Measurements from ENCODE around the gene HEYL.

HEYL gene

DNA sequence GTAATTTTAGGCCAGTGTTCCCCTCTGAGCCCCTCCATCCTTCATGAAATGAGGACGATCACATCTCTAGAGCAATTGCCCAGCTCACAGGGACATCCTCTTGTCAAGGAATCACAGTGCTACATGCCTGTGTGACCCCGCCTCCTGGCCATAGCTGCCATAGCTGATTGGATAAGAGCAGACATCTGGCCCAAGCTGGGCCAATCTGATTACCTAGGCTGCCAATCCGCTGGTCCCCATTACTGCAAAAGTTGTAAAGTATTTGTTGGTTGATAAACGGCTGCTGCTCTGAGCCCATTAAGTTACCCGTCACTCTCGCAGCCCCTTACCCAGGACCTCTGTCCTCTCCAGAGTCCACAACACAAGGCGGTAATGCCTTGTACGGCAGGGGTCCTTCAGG, 24.1 kb upstream of the HEYL start:
- no peak for DNase-seq

DNA sequence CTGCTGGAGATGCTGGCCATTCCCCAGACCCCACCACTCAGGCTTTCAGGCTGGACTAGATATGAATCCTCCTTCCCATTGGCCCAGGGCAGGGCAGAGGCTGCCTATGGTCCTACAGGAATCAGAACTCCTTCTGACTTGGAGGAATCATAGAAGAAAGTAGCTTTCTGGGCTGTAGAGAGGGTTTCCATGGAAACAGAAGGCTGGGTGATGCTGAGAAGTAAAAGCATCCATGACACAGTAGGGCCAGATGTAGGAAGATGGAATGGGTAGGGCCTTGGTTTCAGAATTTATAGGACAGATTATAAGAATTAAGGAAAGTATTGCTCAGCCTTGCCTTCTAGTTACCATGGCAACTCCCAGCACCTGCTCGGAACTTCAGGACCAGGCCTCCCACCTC, 23.4 kb upstream of the HEYL start:
- no peak for DNase-seq

DNA sequence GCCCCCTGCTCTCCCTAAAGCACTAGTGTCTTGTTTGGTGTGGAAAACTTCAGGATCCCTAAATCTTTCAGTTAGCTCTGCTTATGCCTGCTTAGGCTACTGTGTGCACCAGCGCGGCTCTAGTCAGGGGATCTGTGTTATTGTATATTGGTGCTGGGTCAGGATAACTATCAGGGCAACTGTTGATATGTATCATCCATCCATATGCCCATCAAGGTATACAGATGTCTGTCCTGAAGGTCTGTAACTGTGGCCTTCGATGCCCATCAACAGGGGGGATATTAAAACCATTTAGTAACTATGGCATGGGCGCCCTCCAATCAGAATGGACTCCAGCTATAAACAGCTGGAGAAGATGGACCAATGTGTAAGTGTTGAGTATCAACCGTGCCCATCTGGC, 20.1 kb upstream of the HEYL start:
- no peak for DNase-seq

DNA sequence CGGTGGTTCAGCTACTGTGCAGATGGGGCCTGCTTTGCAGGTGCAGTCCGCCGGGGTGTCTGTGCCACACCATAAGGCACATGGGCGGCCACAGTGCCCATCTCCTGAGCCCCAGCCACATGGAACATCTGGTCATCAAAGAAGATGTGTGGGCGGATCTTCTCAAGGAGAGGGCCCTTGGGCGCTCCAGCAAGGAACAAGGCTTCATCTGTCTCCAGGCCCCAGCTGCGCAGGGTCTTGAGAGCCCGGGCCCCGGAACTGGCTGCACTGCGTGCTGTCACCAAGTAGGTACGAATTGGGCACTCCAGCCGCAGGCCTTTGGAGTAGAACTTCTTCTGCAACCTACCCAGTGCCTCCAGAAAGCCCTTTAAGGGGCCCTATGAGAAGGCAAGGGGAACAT, 19.7 kb upstream of the HEYL start:
- DNase-seq, result no peak

DNA sequence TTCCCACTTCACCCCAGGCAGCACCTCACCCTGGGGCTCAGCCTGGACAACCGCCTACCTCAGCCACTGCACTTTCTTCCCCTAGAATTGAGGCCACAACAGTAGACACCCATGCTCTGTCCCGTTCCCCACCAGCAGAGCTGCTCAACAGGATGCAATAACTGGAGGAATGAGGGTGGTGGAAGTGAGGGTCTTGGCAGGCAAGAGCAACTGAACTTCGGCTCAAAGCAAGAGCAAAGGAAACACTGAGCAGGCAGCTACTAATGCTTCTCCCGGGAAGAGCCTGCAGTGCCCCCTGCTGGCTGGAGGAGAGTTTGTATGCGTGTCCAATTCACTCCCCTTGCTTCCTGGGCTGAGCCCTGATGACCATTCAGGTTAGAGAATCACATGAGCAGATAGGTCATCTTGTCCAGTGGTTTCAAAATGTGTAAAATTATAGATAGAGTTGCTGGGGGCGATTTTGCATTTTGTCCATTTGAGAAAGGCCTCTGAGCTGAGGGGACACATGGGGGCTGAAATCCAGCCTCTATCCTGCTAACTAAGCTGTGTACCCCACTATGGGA, 18.6 kb upstream of the HEYL start:
- peak; percentile 82 for DNase-seq

DNA sequence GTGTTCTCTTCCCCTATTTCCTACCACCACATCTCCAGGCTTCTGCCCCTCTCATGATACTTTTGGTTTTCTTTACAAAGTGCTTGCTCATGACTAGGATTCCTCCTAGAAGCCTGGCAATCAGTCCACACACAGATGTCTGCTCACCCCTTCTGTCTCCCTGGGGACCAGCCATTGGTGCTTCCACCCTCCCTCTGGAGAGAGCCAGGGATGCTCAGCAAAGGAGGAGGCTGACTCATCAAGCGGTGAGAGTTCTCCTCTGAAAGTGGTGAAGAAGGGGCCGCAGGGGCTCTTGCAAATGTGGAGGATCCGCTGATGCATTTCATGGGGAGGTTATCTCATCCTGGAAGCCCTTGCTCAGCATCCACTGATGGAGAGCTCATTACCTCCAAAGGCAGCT, 18.0 kb upstream of the HEYL start:
- DNase-seq, result no peak

DNA sequence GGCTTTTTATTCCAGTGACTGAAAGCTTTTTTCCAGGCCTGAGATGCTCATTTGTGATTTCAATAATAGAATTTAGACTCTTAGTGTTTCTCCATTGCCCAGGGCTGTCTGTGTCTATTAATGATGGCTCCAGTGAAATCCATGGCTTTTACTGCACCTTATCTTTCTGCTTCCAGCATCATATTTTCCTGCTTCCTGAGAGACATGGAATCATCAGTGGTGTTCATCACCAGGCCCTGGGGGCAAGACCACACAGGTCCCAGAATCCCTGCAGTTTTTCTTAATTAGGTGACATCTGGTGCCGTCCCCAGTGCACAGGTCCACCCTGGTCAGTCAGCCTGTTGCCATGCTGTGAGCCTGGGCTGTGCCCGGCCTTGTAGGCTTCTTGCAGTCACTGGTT, 16.9 kb upstream of the HEYL start:
- no peak for DNase-seq

DNA sequence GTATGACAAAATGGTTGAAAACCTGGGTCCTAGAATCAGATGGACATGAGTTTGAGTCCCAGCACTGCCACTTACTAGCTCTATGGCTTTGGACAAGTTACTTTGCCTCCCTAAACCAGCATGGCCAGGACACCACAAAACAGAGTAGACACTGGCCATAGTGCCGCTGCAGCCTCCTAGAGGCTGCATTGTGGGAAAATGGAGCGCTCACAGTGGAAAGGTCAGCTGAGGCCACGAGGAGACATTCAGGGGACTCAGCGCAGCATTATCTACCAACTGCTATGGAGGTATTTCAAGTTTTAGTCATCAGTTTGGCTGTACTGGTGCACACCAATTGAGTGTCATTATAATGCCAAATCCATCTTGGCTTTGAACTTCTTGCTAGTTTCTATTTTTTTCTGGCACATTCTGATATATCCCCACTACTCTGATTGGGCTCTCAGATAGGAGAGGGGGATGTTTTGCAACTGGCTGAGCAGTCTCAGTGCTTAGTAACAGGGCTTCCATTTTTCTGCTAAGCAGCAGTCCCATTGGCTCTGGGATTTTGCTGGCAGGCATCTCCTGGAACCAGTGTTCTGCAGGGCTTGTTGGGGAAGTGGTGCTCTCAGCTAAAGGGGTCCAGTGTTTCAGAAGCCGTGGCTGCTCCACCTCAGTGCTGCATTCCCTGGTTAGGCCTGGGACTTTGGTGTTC, 16.3 kb upstream of the HEYL start:
- no peak for DNase-seq

DNA sequence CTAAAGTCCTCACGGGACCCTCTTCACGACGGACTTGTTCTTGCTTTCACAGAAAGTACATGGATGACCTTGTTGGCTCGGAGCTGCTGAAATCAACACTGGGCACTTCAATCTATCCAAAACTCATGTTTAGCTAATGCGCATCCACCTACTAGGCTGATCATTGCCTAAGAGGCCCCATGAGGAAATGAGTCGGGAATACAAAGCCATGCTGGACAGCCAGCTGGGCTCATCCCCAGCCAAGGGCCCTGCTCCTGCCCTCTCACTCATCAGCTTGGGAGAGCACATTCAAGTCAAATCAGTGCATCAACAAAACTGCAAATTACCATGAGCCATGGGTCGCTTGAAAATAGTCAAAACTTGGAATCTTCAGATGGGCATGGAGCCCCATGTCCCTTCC, 14.8 kb upstream of the HEYL start:
- DNase-seq, result no peak

DNA sequence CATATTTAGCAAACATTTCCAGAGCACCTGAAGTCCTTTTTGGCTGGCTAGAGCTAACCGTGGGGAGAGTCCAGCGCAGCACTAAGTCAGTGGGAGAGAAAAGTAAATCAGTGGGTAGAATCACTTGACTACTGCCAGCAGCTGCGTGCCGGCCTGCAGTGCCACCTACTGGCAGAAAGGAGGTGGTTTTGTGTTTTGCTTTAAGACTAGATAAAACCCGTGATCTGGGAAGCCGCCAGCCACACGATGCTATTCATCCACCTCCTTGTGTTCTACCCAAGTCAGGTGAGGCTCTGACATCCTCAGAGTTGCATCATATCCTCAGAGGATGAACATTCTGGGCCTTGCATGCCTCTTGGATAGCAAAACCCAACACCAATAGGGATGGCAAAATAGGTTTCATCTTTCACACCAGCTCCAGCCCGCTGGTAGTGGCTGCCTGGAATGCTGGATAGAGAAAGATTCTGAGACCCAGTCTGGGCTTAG, 14.1 kb upstream of the HEYL start:
- DNase-seq, result peak; percentile 86

DNA sequence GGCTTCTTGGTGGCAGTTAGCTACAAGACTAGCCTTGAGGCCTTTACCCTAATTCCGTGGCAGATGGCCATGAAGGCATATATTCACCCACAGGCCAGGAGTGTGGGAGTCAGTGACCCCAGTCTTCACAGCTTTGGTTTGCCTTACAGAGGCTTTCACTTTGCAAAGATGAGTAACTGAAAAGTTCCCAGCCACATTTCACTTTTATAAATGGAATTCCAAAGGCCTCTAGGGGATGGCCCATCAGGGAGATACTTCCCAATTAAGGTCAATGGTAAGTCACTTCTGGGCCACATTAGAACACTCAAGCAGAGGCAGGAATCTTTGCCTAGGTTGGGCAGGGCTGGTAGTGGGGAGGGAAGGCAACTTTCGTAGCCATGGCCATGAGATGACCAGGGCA, 13.1 kb upstream of the HEYL start:
- no peak for DNase-seq

DNA sequence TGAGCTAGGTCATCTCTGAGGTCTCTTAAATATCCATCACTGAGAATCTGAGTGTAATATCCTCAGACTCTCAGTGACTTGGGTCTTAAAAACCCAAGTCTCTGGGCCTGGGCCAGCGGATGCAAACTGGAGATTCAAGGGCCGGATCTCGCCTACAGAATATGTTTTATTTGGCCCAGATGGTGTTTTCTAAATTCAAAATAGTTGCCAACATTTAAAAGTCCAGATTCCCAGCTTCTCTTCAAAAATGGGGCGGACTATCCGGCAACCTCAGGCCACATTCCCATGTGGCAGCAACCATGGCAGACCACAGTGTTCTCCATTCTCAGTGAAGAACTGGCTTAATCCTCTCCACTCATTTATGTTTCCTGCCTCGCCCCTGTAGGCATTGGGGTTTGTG, 12.7 kb upstream of the HEYL start:
- DNase-seq, result no peak

DNA sequence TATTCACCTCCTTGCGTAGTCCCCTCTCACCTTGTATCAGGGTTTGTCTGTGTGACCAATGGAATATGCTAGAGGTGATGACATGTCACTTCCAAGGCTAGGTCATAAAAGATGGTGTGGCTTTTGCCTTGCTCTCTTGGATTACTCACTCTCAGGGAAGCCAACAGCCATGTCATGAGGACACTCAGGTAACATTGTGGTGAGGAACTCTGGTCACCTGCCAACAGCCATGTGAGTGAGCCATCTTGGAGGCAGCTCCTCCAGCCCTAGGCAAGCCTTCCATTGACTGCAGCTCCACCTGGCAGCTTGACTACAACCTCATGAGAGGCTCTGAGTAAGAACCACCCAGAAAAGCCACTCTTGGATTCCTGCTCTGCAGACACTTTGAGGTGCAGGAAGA, 11.0 kb upstream of the HEYL start:
- no peak for DNase-seq

DNA sequence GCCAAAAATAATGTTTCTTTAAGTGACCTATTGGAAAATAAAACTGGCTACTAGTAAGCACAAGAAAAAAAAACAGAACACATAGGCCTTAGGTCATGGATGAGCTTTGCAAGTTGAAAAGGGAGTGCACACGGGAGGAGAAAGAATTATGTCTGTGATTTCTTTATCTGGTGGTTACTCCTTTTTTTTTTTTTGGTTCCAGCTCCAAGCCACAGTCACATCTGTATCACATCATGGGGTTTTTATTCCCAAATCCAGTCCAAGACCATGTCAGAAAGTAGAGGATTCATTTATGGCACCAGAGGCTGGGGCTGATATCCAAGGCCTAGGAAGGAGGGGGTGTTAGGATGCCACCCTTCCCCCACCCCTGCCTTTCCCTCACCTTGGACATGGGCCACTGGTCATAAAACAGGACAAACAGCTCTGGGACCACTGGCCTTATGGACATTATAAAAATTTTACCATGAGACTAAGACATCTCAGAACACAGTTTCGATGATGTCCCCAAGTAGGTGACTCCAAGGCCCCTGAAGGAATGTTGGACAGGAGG, 10.3 kb upstream of the HEYL start:
- no peak for DNase-seq

DNA sequence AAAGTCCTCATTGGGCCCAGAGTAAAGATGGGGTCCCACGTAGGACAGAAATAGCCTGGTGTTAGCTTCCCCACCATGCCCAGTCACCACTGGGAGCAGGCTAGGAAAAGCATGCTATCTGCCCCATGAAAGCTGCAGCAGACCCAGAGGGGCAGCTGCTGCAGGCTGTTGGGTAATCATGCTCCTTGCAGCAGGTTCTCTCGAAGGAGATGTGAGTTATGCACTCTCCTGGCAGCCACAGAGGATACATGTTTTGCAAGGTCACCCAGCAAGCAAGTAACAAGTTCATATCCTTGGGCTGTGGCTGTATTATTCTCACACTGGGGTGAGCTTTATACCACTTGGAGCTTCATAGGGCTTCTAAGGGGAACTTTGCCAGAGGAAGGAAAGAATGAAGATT, 9.1 kb upstream of the HEYL start:
- no peak for DNase-seq

DNA sequence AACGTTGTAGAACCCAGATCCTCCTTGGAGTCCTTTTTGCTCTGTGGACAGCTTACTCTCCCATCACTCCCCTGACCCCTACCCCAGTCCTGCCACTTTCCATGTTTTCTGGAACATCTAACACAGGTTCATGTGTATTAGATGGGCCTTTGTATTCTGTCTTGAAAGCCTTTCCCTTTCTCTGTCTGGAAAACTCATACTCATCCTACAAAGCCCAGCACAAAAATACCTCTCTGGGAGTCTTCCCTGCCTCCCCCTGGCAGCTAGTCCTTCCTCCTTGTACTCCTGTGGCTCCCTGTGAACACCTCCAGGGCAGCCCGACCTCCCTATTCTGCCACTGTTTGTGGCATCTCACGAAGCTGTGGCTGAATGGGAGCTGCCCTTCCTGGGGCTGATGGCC, 7.8 kb upstream of the HEYL start:
- no peak for DNase-seq

DNA sequence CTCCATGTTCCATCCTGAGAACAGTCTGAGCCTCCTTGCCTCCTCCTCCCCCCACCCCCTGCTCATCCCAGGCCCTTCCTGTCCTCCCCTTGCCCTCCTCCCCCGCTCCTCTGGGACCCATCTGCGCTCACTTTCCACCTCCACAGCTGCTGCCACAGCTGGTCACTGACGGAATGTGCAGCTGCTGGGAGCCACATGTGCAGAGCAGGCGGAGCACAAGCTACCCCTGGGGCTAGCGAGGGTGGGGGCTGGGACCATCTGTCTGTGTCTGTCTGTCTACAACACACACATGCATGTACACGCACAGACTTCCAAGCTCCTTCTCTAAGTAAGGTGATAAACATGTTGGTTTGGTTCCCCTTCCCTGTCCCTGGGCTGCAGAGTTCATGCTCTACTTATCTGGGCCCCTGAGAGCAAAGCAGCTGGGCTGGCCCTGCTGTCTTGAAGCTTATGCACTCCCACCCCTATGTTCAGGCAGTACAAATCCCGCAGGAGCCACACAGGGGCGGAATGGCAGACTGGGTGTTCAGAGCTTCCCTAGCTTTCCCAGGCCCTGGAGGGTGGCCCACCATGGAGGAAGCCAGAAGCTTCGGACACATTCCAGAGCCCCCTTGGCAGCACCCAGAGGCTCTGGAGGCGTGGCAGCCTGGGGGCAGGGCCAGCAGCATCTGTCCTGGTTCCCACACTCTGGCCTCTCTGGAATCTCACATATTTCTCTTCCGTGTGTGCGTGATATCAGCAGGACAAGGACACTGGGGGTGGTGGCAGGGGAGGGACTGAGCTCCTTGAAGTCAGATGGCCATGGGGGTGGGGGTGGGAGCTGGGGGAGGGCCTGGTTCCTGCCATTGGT, 7.0 kb upstream of the HEYL start:
- no peak for DNase-seq

DNA sequence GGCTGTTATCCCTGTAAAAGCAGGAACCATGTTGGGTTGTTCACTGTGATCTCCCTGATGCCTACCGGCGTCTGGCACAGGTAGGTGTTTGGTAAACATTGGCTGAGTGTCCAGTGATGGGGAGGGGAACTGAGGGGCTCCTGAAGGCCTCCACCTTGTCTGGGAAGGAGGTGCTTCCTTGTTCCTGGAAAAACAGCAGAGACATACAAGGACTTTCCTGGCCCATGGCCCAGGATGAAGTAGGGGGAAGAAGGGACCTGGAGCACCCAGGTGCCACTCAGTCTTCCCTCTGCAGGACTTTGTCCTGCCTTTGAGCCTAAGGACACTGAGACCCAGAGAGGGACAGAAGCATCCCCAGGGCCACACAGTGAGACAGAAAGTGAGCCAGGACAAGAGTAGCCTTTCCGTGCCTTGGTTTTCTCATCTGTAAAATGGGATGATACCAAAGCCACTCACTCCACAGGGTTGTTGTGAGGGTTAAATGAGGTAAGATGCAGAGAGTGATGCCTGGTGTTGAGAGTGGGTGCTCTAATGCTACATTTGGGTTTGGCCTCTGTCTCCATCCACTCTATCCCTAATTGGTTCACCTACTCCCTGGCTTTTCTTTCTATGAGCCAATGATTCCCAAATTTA, 6.1 kb upstream of the HEYL start:
- DNase-seq, result no peak

DNA sequence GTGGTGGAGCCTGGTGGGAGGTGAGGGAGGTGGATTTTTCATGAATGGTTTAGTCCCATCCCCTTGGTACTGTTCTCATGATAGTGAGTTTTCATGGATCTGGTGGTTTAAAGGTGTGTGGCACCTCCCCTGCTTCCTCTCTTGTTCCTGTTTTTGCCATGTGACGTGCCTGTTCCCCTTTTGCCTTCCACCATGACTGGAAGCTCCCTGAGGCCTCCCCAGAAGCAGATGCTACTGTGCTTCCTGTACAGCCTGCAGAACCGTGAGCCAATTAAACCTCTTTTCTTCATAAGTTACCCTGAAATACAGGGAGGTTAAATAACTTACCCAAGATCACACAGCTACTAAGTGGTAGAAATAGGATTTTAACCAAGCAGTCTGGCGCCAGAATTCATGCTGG, 4.3 kb upstream of the HEYL start:
- no peak for DNase-seq

DNA sequence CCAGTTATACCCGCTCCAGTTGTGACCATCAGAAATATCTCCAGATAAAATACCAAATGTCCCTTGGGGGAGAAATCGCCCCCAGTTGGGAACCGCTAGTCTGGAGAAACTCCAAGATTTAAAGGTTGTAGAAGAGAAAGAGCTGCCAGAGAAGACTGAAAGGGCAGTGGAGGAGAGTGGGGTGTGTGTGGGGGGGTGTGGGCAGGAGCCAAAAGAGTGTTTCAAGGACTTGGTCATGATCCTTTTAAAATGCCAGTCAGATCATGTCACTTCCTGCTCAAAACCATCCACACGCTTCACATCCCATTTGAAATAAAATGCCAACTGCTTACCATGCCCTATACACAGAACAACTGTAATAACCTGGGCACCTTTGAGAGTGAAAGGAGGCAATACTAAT, 3.4 kb upstream of the HEYL start:
- no peak for DNase-seq

DNA sequence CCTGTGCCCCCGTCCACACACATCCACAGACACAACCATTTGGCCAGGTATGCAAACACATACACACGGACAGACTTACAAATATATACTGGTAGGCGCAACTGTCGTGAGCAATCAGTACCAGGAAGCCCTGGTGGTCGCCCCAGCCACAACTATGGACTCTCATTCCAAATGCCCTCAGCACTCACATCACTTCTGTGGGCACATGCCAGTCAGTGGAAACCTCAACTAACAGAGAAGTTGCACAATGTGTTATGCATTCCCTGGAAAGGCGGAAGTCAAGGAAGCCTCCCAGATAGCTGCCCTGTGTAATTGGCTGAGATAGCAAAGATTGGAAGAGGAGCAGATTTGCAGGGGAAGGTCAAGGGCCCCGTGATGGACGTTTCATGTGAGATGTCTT, 1.4 kb upstream of the HEYL start:
- no peak for DNase-seq

DNA sequence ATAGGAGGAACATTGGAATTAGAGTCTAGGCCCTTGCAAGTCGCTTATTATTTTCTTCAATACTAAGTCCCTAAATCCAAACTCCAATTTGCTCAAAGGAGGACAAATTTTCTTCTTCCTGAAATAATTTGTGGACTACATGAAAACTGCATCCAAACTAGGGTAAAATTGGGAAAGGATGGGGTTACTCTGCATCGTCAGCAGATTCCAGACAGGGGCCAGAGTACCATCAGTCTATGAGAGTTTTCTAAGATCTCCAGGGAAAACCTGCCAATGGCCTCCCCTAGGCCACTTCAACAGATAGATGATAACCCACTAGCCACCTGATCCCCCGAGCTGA, 508 bp downstream of the HEYL start:
- no peak for DNase-seq

DNA sequence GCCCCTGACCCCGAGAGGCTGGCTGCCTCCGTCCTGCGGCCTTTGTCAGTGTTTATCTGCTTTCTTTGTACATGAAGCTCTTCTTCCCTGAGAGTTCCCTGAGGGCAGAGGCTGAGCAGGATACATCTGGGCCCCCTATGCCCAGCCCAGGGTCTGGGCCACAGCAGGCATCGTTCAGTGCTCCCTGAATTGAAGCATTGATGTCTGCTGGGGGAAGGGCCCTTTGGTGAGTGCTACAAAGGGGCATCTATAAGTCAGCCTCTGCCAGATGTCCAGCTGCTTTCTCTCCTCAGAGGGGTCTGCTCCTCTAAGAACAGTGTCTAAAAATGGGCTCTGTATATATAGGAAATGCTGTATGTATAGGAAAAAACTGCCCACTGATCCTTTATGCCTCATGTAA, 2.1 kb downstream of the HEYL start:
- DNase-seq, result no peak

DNA sequence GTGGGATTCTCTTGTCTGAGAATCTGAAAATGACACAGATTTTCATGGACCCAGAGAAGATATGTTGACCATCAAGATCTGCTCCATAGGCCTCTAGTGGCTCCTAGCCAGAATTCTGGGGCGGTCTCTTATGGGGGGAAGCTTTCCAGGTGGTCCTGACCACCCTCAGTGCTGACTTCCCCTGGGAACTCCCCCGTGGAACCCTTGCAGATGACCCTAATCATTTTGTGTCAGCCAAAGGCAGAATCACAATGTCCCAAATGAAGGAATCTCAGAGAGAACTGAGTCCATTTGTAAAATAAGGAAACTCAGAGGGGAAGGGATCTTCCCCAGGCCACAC, 3.6 kb downstream of the HEYL start:
- no peak for DNase-seq
